ENCODE results near the gene ESYT2. TPM values are rescaled to one million over a fixed set of nuclear protein-coding genes. Genes with fewer than 3 reads are reported as not detected.
A peak's percentile ranks its signal among the peaks of the same experiment; 100 is the strongest.

Gene ESYT2
- total and polyA plus RNA-seq, 4 donors: 16.4 to 83.0 (median 58.0) TPM

DNA sequence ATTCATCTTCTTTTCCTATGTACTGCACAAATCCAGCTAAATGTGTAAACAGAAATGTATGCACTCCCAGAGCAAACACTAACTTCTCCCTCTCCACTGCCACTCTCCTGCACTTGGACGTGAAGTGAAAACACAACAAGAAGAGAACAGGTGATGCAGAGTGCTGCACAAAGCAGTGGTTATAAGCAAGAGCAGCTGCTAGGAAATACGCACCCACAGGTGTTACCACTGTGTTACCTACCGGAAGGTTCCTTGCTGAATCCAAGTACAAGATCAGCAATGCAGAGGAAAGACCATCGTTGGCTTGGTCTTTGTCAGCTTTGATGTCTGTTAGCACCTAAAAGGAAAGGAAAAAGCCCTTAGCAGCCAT is 70.1 kb downstream of the ESYT2 start:
- Histone ChIP-seq H3K4me1 (ENCODE audit: control insufficient read depth in 5 of 5, insufficient read depth in 5 of 5, low read length in 5 of 5) (no peaks in the 10 kb centered on the region), H3K27me3 (ENCODE audit: control insufficient read depth in 3 of 3, insufficient read depth in 3 of 3, low read length in 2 of 3) (no peaks in the 10 kb centered on the region), H3K9me3 (ENCODE audit: control insufficient read depth in 4 of 4, insufficient read depth in 3 of 4, low read length in 3 of 4) (no peaks in the 10 kb centered on the region), H3K36me3 (ENCODE audit: control insufficient read depth in 4 of 4, insufficient read depth in 4 of 4, low read length in 4 of 4) (peaks cover 7 to 33% (median 22%) of the 10 kb centered on the region in 4 donors), H3K27ac (ENCODE audit: low read depth in 1 of 2, low read length in 1 of 2) (no peak overlapping the region), H3K4me3 (no peak overlapping the region), H3K9ac (ENCODE audit: insufficient read depth in 1 of 2, low read length in 2 of 2) (no peak overlapping the region)
- DNase-seq (peak in 1 of 3 donors; percentile 32), ATAC-seq (ENCODE audit: insufficient read depth, low FRiP score) (no peak)
- TF ChIP-seq, protein P1, sequence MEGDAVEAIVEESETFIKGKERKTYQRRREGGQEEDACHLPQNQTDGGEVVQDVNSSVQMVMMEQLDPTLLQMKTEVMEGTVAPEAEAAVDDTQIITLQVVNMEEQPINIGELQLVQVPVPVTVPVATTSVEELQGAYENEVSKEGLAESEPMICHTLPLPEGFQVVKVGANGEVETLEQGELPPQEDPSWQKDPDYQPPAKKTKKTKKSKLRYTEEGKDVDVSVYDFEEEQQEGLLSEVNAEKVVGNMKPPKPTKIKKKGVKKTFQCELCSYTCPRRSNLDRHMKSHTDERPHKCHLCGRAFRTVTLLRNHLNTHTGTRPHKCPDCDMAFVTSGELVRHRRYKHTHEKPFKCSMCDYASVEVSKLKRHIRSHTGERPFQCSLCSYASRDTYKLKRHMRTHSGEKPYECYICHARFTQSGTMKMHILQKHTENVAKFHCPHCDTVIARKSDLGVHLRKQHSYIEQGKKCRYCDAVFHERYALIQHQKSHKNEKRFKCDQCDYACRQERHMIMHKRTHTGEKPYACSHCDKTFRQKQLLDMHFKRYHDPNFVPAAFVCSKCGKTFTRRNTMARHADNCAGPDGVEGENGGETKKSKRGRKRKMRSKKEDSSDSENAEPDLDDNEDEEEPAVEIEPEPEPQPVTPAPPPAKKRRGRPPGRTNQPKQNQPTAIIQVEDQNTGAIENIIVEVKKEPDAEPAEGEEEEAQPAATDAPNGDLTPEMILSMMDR (IDR thresholded peaks at IDR 0.05; ENCODE audit: control extremely low read depth, extremely low read depth): no peak
- WGBS, 2 donors: 72 to 92% methylated on average over 4 of the region's 4 CpGs

DNA sequence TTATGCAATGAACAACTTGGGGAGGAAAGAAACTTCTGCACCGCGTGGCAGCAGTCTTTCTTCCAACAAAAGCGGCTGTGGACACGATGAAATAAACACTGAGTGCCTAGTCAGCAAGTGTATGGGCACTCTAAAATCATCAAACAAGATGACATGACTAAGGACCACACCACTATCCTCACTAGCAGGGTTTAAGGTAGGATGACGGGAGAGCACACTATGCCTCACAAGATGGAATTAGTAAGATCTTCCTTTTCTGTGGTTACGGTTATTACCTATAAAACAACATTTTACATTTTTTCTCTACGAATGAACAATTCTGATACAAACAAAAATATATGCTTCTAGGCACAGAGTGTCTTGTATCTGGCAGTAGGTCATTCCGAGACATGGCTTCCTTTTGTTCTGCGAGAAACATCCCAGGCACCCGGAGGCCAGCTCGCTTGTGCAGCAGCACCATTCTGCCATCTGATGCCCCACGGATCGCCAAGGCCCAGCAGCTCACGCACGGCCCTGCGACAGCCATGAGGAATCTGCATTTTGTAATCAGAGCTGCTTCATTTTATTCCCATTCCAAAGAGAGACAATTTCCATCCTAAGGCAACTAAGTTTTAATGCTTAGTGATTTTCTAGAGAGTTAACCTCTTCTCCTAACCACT is 70.6 kb downstream of the ESYT2 start:
- Histone ChIP-seq H3K9me3 (ENCODE audit: control insufficient read depth in 4 of 4, insufficient read depth in 3 of 4, low read length in 3 of 4) (no peaks in the 10 kb centered on the region), H3K4me3 (no peak overlapping the region), H3K36me3 (ENCODE audit: control insufficient read depth in 4 of 4, insufficient read depth in 4 of 4, low read length in 4 of 4) (peaks cover 7 to 33% (median 22%) of the 10 kb centered on the region in 4 donors), H3K4me1 (ENCODE audit: control insufficient read depth in 5 of 5, insufficient read depth in 5 of 5, low read length in 5 of 5) (no peaks in the 10 kb centered on the region), H3K27me3 (ENCODE audit: control insufficient read depth in 3 of 3, insufficient read depth in 3 of 3, low read length in 2 of 3) (no peaks in the 10 kb centered on the region), H3K9ac (ENCODE audit: insufficient read depth in 1 of 2, low read length in 2 of 2) (no peak overlapping the region), H3K27ac (ENCODE audit: low read depth in 1 of 2, low read length in 1 of 2) (peak overlapping the region in 1 of 2 donors; percentile 6)
- WGBS, 2 donors: 87 to 91% methylated on average over 16 of the region's 16 CpGs
- TF ChIP-seq, protein P1 (IDR thresholded peaks at IDR 0.05; ENCODE audit: control extremely low read depth, extremely low read depth): no peak
- no peak for ATAC-seq (ENCODE audit: insufficient read depth, low FRiP score)
- DNase-seq: no peak

DNA sequence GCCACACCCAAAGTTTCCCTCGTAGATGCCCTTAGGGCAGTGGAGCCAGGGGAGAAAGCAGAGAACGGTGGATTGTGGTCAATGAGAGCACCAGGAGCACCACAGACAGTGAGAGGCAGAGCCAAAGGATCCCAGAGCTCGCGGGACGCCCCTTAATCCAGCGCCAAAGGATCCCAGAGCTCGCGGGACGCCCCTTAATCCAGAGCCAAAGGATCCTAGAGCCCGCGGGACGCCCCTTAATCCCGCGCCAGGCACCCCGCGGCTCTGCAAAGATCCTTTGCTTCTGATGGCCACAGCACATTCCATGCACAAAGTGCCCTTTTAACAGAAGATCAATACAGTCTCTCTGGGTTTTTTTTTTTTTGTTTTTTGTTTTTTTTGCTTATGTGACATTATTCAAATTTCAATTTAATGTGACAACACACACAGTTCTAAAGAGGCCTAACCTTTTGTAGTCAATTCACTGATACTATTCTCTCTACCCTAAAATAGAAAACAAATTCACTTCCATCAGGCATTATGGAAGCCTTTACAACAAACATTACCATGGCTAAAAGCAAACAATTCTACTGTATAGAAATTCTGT is 71.8 kb downstream of the ESYT2 start:
- WGBS, 2 donors: 98% methylated on average over 16 of the region's 16 CpGs
- H3K9ac ChIP-seq (ENCODE audit: insufficient read depth in 1 of 2, low read length in 2 of 2): no peak overlapping the region
- ATAC-seq (ENCODE audit: insufficient read depth, low FRiP score): no peak

More for the DNA sequence above, 71.8 kb downstream of the ESYT2 start:
- Histone ChIP-seq H3K36me3 (ENCODE audit: control insufficient read depth in 4 of 4, insufficient read depth in 4 of 4, low read length in 4 of 4) (peaks cover 7 to 33% (median 22%) of the 10 kb centered on the region in 4 donors), H3K9me3 (ENCODE audit: control insufficient read depth in 4 of 4, insufficient read depth in 3 of 4, low read length in 3 of 4) (no peaks in the 10 kb centered on the region), H3K27ac (ENCODE audit: low read depth in 1 of 2, low read length in 1 of 2) (no peak overlapping the region), H3K4me3 (no peak overlapping the region), H3K4me1 (ENCODE audit: control insufficient read depth in 5 of 5, insufficient read depth in 5 of 5, low read length in 5 of 5) (no peaks in the 10 kb centered on the region), H3K27me3 (ENCODE audit: control insufficient read depth in 3 of 3, insufficient read depth in 3 of 3, low read length in 2 of 3) (no peaks in the 10 kb centered on the region)
- TF ChIP-seq, protein P1 (IDR thresholded peaks at IDR 0.05; ENCODE audit: control extremely low read depth, extremely low read depth): no peak
- no peak for DNase-seq

Measured in lung (tissue), 12 donors.